Psoas muscle (tissue), 8 donors: ENCODE results near the gene GRIPAP1. TPM values are rescaled to one million over a fixed set of nuclear protein-coding genes. Genes with fewer than 3 reads are reported as not detected.

ENCODE experiments used
- ATAC-seq, 4 donors: fragments of 200-7000 bp; cut with Tn5 transposase; one replicate each; pipeline ENCODE4 v1.9.1; 2020; ENCODE audit warnings: moderate library complexity in 3 of 4, mild to moderate bottlenecking in 2 of 4
- DNase-seq, 2 donors: peaks; one replicate each; pipeline ENCODE4 v3.0.0-alpha.2; 2020
- H3K27ac ChIP-seq: fragments of 200-600 bp; one replicate; pipeline ENCODE4 v1.8.0; 2022
- H3K27me3 ChIP-seq, 3 donors: fragments of 200-600 bp in 1 of 3; one replicate each; pipeline versions ENCODE4 v1.6.1 to v1.8.0; 2013 to 2022; ENCODE audit warnings: low read length in 2 of 3, mild to moderate bottlenecking in 2 of 3, moderate library complexity in 1 of 3; ENCODE audit not compliant: insufficient read depth in 3 of 3
- H3K36me3 ChIP-seq, 2 donors: fragments of 200-600 bp in 1 of 2; one replicate each; pipeline versions ENCODE4 v1.6.1 to v1.8.0; 2013 to 2022; ENCODE audit warnings: low read depth in 1 of 2, mild to moderate bottlenecking in 1 of 2, moderate library complexity in 1 of 2; ENCODE audit not compliant: insufficient read depth in 1 of 2
- H3K4me1 ChIP-seq: fragments of 200-600 bp; one replicate; pipeline ENCODE4 v1.8.0; 2022
- H3K4me3 ChIP-seq: fragments of 200-600 bp; one replicate; pipeline ENCODE4 v1.8.0; 2022; ENCODE audit warnings: mild to moderate bottlenecking
- H3K9me3 ChIP-seq: fragments of 200-600 bp; one replicate; pipeline ENCODE4 v1.8.0; 2022
- CTCF ChIP-seq: fragments of 200-600 bp; IDR thresholded peaks from one replicate; pipeline ENCODE4 v1.8.0; 2022; ENCODE audit warnings: antibody characterized with exemption
- WGBS, 3 donors: extraction: QIAGEN DNeasy Blood & Tissue Kit; methylation state at CpG; one replicate each; pipeline versions ENCODE4 v1.1.6 to v1.1.7; 2013; 5-methylcytosine and 5-hydroxymethylcytosine counted together
- intact Hi-C, 2 donors: fragments of 100-400 bp; cut with DNase I; formaldehyde crosslinking; loops; one replicate each; pipeline versions ENCODE4 v1.11.0 to v1.14.2; 2022
- polyA plus RNA-seq, 3 donors: library from polyadenylated mRNA; stranded (reverse); fragments of 200-250 nt; gene quantifications; one replicate each; pipeline ENCODE4 v1.2.3, GENCODE V29; 2013
- total RNA-seq, 4 donors: library from RNA; stranded (reverse); fragmentation: NEBNext Ultra II Directional in 2 of 4; extraction: Animal tissue kit (Norgen Biotek cat#: 25700) in 2 of 4; gene quantifications; one replicate each; pipeline versions ENCODE4 v1.2.1 to v1.2.4, GENCODE V29; 2021 to 2023
- donor health status: healthy with polysubstance abuse.
- donor health status: DM: no; HTN: no; CAD: no; lungs with moderate emphysema.
- donor health status: Bipolar disorder and iron deficiency.
- donor health status: healthy.
- donor health status: DM: yes; HTN: yes; CAD: no.
- donor health status: DM: no; HTN: no; CAD: no.
- donor health status: DM: no; HTN: no; CAD: no.
- donor health status: DM: yes; HTN: yes; CAD: no.

GRIPAP1 gene
- total and polyA plus RNA-seq, 7 donors: 12.6 to 23.6 (median 16.7) TPM

- no peak overlapping the region for H3K4me3 ChIP-seq
- TF ChIP-seq CTCF: no peak
- H3K4me1 ChIP-seq: no peaks in the 10 kb centered on the region
- H3K9me3 ChIP-seq: no peaks in the 10 kb centered on the region
- DNase-seq: no peak
- intact Hi-C loops: loop anchor here in 1 of 2 donors (5.0 kb wide), 1 partner anchor 33 kb away; the partner anchor contains the start of gene OTUD5
- ATAC-seq: no peak
- 91 to 100% (median 93%) methylated on average over 5 of the region's 5 CpGs for WGBS, 3 donors
- no peaks in the 10 kb centered on the region for H3K27me3 ChIP-seq
- peaks cover 2 to 47% of the 10 kb centered on the region in 2 donors for H3K36me3 ChIP-seq
- no peak overlapping the region for H3K27ac ChIP-seq
Measured at GRCh38 chrX:48924270-48924669, 77.8 kb downstream of the GRIPAP1 start.

DNA sequence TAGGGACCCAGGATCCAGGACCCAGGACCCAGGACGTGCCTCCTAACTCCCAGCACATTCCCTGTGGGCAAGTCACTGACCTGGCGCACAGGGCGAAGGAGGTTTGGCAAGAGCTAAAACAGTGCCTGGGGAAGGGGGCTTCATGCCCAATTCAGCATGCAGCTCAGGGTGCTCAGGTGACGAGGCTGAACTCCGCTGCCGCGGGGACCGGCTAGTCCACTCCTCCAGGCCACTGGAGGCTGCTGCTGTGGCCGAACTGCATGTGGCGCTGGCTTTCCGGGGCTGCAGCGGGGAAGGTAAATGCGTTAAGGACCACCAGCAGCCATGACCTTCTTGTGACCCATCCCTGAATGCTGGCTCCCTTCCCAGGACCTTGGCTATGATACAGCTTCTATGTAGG, 78.3 kb downstream of the GRIPAP1 start:
- H3K9me3 ChIP-seq: no peaks in the 10 kb centered on the region
- no peak overlapping the region for H3K4me3 ChIP-seq
- peaks cover 2 to 47% of the 10 kb centered on the region in 2 donors for H3K36me3 ChIP-seq
- no peaks in the 10 kb centered on the region for H3K27me3 ChIP-seq
- H3K4me1 ChIP-seq: no peaks in the 10 kb centered on the region
- intact Hi-C loops: loop anchor here in 1 of 2 donors (5.0 kb wide), 1 partner anchor 34 kb away; the partner anchor contains the start of gene OTUD5
- 86 to 88% (median 86%) methylated on average over 9 to 13 of the region's 13 CpGs for WGBS, 3 donors
- no peak for TF ChIP-seq CTCF
- no peak for DNase-seq
- no peak overlapping the region for H3K27ac ChIP-seq
- no peak for ATAC-seq

Other genes starting within 250 kb of the GRIPAP1 start
- gene GLOD5, start 240.5 kb downstream of the GRIPAP1 start, total RNA-seq: not detected
- gene GLOD5, start 240.5 kb downstream of the GRIPAP1 start, polyA plus RNA-seq: not detected
- under 1 TPM in 1 of 4 donors, not detected in 3; 0.17 TPM for gene GATA1, start 215.7 kb downstream of the GRIPAP1 start, total RNA-seq
- under 1 TPM in 2 of 3 donors, not detected in 1; 0.03 to 0.04 TPM for gene GATA1, start 215.7 kb downstream of the GRIPAP1 start, polyA plus RNA-seq
- gene HDAC6, start 200.2 kb downstream of the GRIPAP1 start, total RNA-seq: 10 to 100 TPM; 31.8 to 47.1 (median 43.6) TPM
- gene HDAC6, start 200.2 kb downstream of the GRIPAP1 start, polyA plus RNA-seq: 10 to 100 TPM; 21.8 to 26.2 (median 24.4) TPM
- not detected for gene ERAS, start 175.8 kb downstream of the GRIPAP1 start, total RNA-seq
- not detected for gene ERAS, start 175.8 kb downstream of the GRIPAP1 start, polyA plus RNA-seq
- under 1 TPM in 1 of 4 donors, not detected in 3; 0.44 TPM for gene PCSK1N, start 166.7 kb downstream of the GRIPAP1 start, total RNA-seq
- not detected for gene PCSK1N, start 166.7 kb downstream of the GRIPAP1 start, polyA plus RNA-seq
- gene TIMM17B, start 104.5 kb downstream of the GRIPAP1 start, total RNA-seq: 10 to 100 TPM; 56.6 to 76.2 (median 65.1) TPM
- 10 to 100 TPM; 63.1 to 91.6 (median 78.4) TPM for gene TIMM17B, start 104.5 kb downstream of the GRIPAP1 start, polyA plus RNA-seq
- gene PQBP1, start 104.3 kb downstream of the GRIPAP1 start, total RNA-seq: 10 to 100 TPM; 51.8 to 65.7 (median 60.6) TPM
- 10 to 100 TPM; 71.0 to 98.8 (median 77.2) TPM for gene PQBP1, start 104.3 kb downstream of the GRIPAP1 start, polyA plus RNA-seq
- 10 to 100 TPM in 2 of 4 donors, 1 to 10 TPM in 2; 8.8 to 13.4 (median 11.2) TPM for gene SLC35A2, start 90.6 kb downstream of the GRIPAP1 start, total RNA-seq
- 10 to 100 TPM; 13.2 to 26.1 (median 19.7) TPM for gene SLC35A2, start 90.6 kb downstream of the GRIPAP1 start, polyA plus RNA-seq
- 1 to 10 TPM; 1.1 to 2.3 (median 1.6) TPM for gene PIM2, start 83.2 kb downstream of the GRIPAP1 start, total RNA-seq
- 1 to 10 TPM; 1.4 to 3.7 (median 1.6) TPM for gene PIM2, start 83.2 kb downstream of the GRIPAP1 start, polyA plus RNA-seq
- 10 to 100 TPM; 21.4 to 38.7 (median 28.5) TPM for gene OTUD5, start 44.7 kb downstream of the GRIPAP1 start, total RNA-seq
- 10 to 100 TPM; 17.5 to 34.8 (median 18.6) TPM for gene OTUD5, start 44.7 kb downstream of the GRIPAP1 start, polyA plus RNA-seq
- under 1 TPM; 0.18 to 0.41 (median 0.25) TPM for gene KCND1, start 30.4 kb downstream of the GRIPAP1 start, total RNA-seq
- under 1 TPM; 0.03 to 0.44 (median 0.30) TPM for gene KCND1, start 30.4 kb downstream of the GRIPAP1 start, polyA plus RNA-seq
- 10 to 100 TPM; 18.1 to 46.5 (median 30.4) TPM for gene TFE3, start 41.1 kb upstream of the GRIPAP1 start, total RNA-seq
- gene TFE3, start 41.1 kb upstream of the GRIPAP1 start, polyA plus RNA-seq: 10 to 100 TPM; 16.9 to 55.2 (median 32.3) TPM
- 1 to 10 TPM in 2 of 4 donors, under 1 TPM in 2; 0.76 to 1.2 (median 0.95) TPM for gene CCDC120, start 56.7 kb upstream of the GRIPAP1 start, total RNA-seq
- under 1 TPM; 0.40 to 0.48 (median 0.43) TPM for gene CCDC120, start 56.7 kb upstream of the GRIPAP1 start, polyA plus RNA-seq
- gene PRAF2, start 71.7 kb upstream of the GRIPAP1 start, total RNA-seq: 1 to 10 TPM; 4.3 to 9.1 (median 6.6) TPM
- 10 to 100 TPM in 2 of 3 donors, 1 to 10 TPM in 1; 9.7 to 12.5 (median 11.4) TPM for gene PRAF2, start 71.7 kb upstream of the GRIPAP1 start, polyA plus RNA-seq
- gene WDR45, start 77.6 kb upstream of the GRIPAP1 start, total RNA-seq: 10 to 100 TPM; 67.3 to 85.7 (median 75.0) TPM
- 100 to 1,000 TPM in 1 of 3 donors, 10 to 100 TPM in 2; 93.2 to 102 (median 99.4) TPM for gene WDR45, start 77.6 kb upstream of the GRIPAP1 start, polyA plus RNA-seq
- gene GPKOW, start 121.5 kb upstream of the GRIPAP1 start, total RNA-seq: 10 to 100 TPM; 26.7 to 28.8 (median 27.7) TPM
- gene GPKOW, start 121.5 kb upstream of the GRIPAP1 start, polyA plus RNA-seq: 10 to 100 TPM; 25.9 to 29.4 (median 26.9) TPM
- 1 to 10 TPM; 2.9 to 3.7 (median 3.5) TPM for gene MAGIX, start 160.5 kb upstream of the GRIPAP1 start, total RNA-seq
- gene MAGIX, start 160.5 kb upstream of the GRIPAP1 start, polyA plus RNA-seq: 1 to 10 TPM; 5.2 to 8.0 (median 5.3) TPM
- gene PLP2, start 169.6 kb upstream of the GRIPAP1 start, total RNA-seq: 10 to 100 TPM; 17.8 to 80.7 (median 74.0) TPM
- 100 to 1,000 TPM in 2 of 3 donors, 10 to 100 TPM in 1; 76.5 to 320 (median 113) TPM for gene PLP2, start 169.6 kb upstream of the GRIPAP1 start, polyA plus RNA-seq
- 10 to 100 TPM; 14.1 to 17.6 (median 16.3) TPM for gene PRICKLE3, start 184.1 kb upstream of the GRIPAP1 start, total RNA-seq
- gene PRICKLE3, start 184.1 kb upstream of the GRIPAP1 start, polyA plus RNA-seq: 10 to 100 TPM in 2 of 3 donors, 1 to 10 TPM in 1; 7.5 to 23.6 (median 18.1) TPM
- 1 to 10 TPM in 2 of 4 donors, under 1 TPM in 2; 0.37 to 1.2 (median 0.83) TPM for gene SYP, start 197.9 kb upstream of the GRIPAP1 start, total RNA-seq
- 1 to 10 TPM in 2 of 3 donors, under 1 TPM in 1; 0.76 to 1.6 (median 1.4) TPM for gene SYP, start 197.9 kb upstream of the GRIPAP1 start, polyA plus RNA-seq
- under 1 TPM in 2 of 4 donors, not detected in 2; 0.04 to 0.12 TPM for gene CACNA1F, start 231.1 kb upstream of the GRIPAP1 start, total RNA-seq
- under 1 TPM in 2 of 3 donors, not detected in 1; 0.01 TPM for gene CACNA1F, start 231.1 kb upstream of the GRIPAP1 start, polyA plus RNA-seq
- 10 to 100 TPM in 3 of 4 donors, 1 to 10 TPM in 1; 9.6 to 14.7 (median 11.4) TPM for gene CCDC22, start 233.2 kb upstream of the GRIPAP1 start, total RNA-seq
- 10 to 100 TPM; 11.6 to 16.1 (median 15.4) TPM for gene CCDC22, start 233.2 kb upstream of the GRIPAP1 start, polyA plus RNA-seq